HepG2 (cell line): ENCODE data around the gene LGALS4. TPM values are rescaled to one million over a fixed set of nuclear protein-coding genes. Genes with fewer than 3 reads are reported as not detected.

ENCODE experiments used
- CENPX ChIP-seq: sonication (generic); formaldehyde crosslinking; IDR thresholded peaks from 2 replicates; pipeline ENCODE4 v1.9.0; 2021; ENCODE audit warnings: mild to moderate bottlenecking, missing genetic modification reagents, moderate library complexity
- CSRNP2 ChIP-seq: sonication (generic); formaldehyde crosslinking; conservative IDR thresholded peaks from 2 replicates; pipeline ENCODE4 v1.8.0; 2022; ENCODE audit warnings: low read depth, missing genetic modification reagents
- GRHL1 ChIP-seq: sonication (generic); formaldehyde crosslinking; conservative IDR thresholded peaks from 2 replicates; pipeline ENCODE4 v1.8.0; 2022; ENCODE audit warnings: missing genetic modification reagents
- HNF4A ChIP-seq: sonication (generic); formaldehyde crosslinking; IDR thresholded peaks from 2 replicates; pipeline ENCODE4 v1.4.0; 2020; ENCODE audit warnings: missing genetic modification reagents
- KAT8 ChIP-seq: IDR thresholded peaks from 2 replicates; pipeline ENCODE4 v1.6.1; 2016; ENCODE audit warnings: missing genetic modification reagents, missing compliant biosample characterization
- SIN3B ChIP-seq: fragments of 150-350 bp; IDR thresholded peaks from 2 replicates; pipeline ENCODE4 v1.6.1; 2014; ENCODE audit warnings: low read length
- ZKSCAN5 ChIP-seq: sonication (generic); formaldehyde crosslinking; IDR thresholded peaks from 2 replicates; pipeline ENCODE4 v1.5.1; 2020; ENCODE audit warnings: mild to moderate bottlenecking, missing genetic modification reagents
- ZNF143 ChIP-seq: sonication (generic); formaldehyde crosslinking; IDR thresholded peaks from 2 replicates; pipeline ENCODE4 v1.4.0; 2020; ENCODE audit warnings: missing genetic modification reagents
- ZNF180 ChIP-seq: sonication (generic); formaldehyde crosslinking; IDR thresholded peaks from 2 replicates; pipeline ENCODE4 v1.4.0; 2020; ENCODE audit warnings: low read depth, missing genetic modification reagents, borderline replicate concordance
- ZNF280B ChIP-seq: sonication (generic); formaldehyde crosslinking; IDR thresholded peaks from 2 replicates; pipeline ENCODE4 v1.5.0; 2020; ENCODE audit warnings: missing genetic modification reagents, mild to moderate bottlenecking, borderline replicate concordance
- ZNF331 ChIP-seq: sonication (generic); formaldehyde crosslinking; IDR thresholded peaks from 2 replicates; pipeline ENCODE4 v1.4.0; 2020; ENCODE audit warnings: missing genetic modification reagents
- ZNF362 ChIP-seq: sonication (generic); formaldehyde crosslinking; IDR thresholded peaks from 2 replicates; pipeline ENCODE4 v1.4.0; 2020; ENCODE audit warnings: missing genetic modification reagents, mild to moderate bottlenecking, borderline replicate concordance
- ZNF44 ChIP-seq: sonication (generic); formaldehyde crosslinking; IDR thresholded peaks from 2 replicates; pipeline ENCODE4 v1.5.1; 2020; ENCODE audit warnings: mild to moderate bottlenecking, missing genetic modification reagents
- ZNF446 ChIP-seq: sonication (generic); formaldehyde crosslinking; IDR thresholded peaks from 2 replicates; pipeline ENCODE4 v1.5.0; 2020; ENCODE audit warnings: mild to moderate bottlenecking, missing genetic modification reagents
- ZNF484 ChIP-seq: sonication (generic); formaldehyde crosslinking; IDR thresholded peaks from 2 replicates; pipeline ENCODE4 v1.5.1; 2020; ENCODE audit warnings: mild to moderate bottlenecking, low read depth, missing genetic modification reagents, borderline replicate concordance
- ZNF501 ChIP-seq: sonication (generic); formaldehyde crosslinking; IDR thresholded peaks from 2 replicates; pipeline ENCODE4 v1.5.1; 2020; ENCODE audit warnings: mild to moderate bottlenecking, moderate library complexity, missing genetic modification reagents
- ZNF547 ChIP-seq: sonication (generic); formaldehyde crosslinking; IDR thresholded peaks from 2 replicates; pipeline ENCODE4 v1.5.1; 2020; ENCODE audit warnings: mild to moderate bottlenecking, missing genetic modification reagents
- ZSCAN9 ChIP-seq: IDR thresholded peaks from 2 replicates; pipeline ENCODE4 v1.6.1; 2016; ENCODE audit warnings: borderline replicate concordance
- polyA plus RNA-seq, 8 experiments: library from polyadenylated mRNA; depleted of rRNA in 3 of 8; stranded (reverse) in 7 of 8; unstranded in 1 of 8; fragments of >200 nt; fragmentation: Illumina TruSeq in 4 of 8; extraction: Trizol in 4 of 8; gene quantifications; 2 replicates each; pipeline versions ENCODE4 v1.2.1 to v1.2.3, GENCODE V29; 2011 to 2016; ENCODE audit warnings: low read depth in 4 of 8, missing spikeins in 1 of 8, mixed read lengths in 1 of 8; ENCODE audit not compliant: insufficient read depth in 1 of 8
- total RNA-seq, 5 experiments: library from RNA; depleted of rRNA; stranded (reverse); fragments of >200 nt; fragmentation: Illumina TruSeq; extraction: Trizol; gene quantifications; 2 replicates each; pipeline ENCODE4 v1.2.3, GENCODE V29; 2016; ENCODE audit warnings: low read depth in 1 of 5
- TF ChIP-seq, protein P1 (sequence below): sonication (generic); formaldehyde crosslinking; IDR thresholded peaks from 2 replicates; pipeline ENCODE4 v1.4.0; 2020; ENCODE audit warnings: missing genetic modification reagents

The LGALS4 gene
- total and polyA plus RNA-seq, 2 of the 13 experiments (the other 11 are each of a cell fraction or from before 2014, with no cell fraction given) = 0.24 to 0.71 TPM

GRCh38 chr19:38784224-38784623 lies 28.5 kb downstream of the LGALS4 start (continued):
- TF ChIP-seq ZNF446 (CRISPR knock-in tag) = no peak
- TF ChIP-seq ZNF501 (CRISPR knock-in tag) = no peak
- no peak for TF ChIP-seq HNF4A
- TF ChIP-seq GRHL1 (CRISPR knock-in tag) = no peak
- no peak for TF ChIP-seq ZNF44 (CRISPR knock-in tag)
- TF ChIP-seq ZNF484 (CRISPR knock-in tag) = no peak
- TF ChIP-seq SIN3B = no peak
- TF ChIP-seq ZNF180 (CRISPR knock-in tag) = no peak
- no peak for TF ChIP-seq ZSCAN9
- TF ChIP-seq, protein P1, sequence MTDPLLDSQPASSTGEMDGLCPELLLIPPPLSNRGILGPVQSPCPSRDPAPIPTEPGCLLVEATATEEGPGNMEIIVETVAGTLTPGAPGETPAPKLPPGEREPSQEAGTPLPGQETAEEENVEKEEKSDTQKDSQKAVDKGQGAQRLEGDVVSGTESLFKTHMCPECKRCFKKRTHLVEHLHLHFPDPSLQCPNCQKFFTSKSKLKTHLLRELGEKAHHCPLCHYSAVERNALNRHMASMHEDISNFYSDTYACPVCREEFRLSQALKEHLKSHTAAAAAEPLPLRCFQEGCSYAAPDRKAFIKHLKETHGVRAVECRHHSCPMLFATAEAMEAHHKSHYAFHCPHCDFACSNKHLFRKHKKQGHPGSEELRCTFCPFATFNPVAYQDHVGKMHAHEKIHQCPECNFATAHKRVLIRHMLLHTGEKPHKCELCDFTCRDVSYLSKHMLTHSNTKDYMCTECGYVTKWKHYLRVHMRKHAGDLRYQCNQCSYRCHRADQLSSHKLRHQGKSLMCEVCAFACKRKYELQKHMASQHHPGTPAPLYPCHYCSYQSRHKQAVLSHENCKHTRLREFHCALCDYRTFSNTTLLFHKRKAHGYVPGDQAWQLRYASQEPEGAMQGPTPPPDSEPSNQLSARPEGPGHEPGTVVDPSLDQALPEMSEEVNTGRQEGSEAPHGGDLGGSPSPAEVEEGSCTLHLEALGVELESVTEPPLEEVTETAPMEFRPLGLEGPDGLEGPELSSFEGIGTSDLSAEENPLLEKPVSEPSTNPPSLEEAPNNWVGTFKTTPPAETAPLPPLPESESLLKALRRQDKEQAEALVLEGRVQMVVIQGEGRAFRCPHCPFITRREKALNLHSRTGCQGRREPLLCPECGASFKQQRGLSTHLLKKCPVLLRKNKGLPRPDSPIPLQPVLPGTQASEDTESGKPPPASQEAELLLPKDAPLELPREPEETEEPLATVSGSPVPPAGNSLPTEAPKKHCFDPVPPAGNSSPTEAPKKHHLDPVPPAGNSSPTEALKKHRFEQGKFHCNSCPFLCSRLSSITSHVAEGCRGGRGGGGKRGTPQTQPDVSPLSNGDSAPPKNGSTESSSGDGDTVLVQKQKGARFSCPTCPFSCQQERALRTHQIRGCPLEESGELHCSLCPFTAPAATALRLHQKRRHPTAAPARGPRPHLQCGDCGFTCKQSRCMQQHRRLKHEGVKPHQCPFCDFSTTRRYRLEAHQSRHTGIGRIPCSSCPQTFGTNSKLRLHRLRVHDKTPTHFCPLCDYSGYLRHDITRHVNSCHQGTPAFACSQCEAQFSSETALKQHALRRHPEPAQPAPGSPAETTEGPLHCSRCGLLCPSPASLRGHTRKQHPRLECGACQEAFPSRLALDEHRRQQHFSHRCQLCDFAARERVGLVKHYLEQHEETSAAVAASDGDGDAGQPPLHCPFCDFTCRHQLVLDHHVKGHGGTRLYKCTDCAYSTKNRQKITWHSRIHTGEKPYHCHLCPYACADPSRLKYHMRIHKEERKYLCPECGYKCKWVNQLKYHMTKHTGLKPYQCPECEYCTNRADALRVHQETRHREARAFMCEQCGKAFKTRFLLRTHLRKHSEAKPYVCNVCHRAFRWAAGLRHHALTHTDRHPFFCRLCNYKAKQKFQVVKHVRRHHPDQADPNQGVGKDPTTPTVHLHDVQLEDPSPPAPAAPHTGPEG (CRISPR knock-in tag) = no peak
- TF ChIP-seq ZNF362 (CRISPR knock-in tag) = peak; percentile 93
- TF ChIP-seq ZNF547 = no peak
- TF ChIP-seq ZKSCAN5 (CRISPR knock-in tag) = no peak
- TF ChIP-seq CENPX (CRISPR knock-in tag) = no peak
- TF ChIP-seq KAT8 (CRISPR knock-in tag) = 0 out of 2 replicates have a peak, but pooled peaks have one; percentile 14
- no peak for TF ChIP-seq ZNF280B
- no peak for TF ChIP-seq ZNF331 (CRISPR knock-in tag)
- TF ChIP-seq ZNF143 (CRISPR knock-in tag) = no peak
- TF ChIP-seq CSRNP2 = no peak
